IMR-90 (cell line): ENCODE measurements around the gene HYCC2. TPM values are rescaled to one million over a fixed set of nuclear protein-coding genes. Genes with fewer than 3 reads are reported as not detected.

Source experiments
- ATAC-seq: fragments of 200-7000 bp; cut with Tn5 transposase; 2 replicates; pipeline ENCODE4 v1.9.1; 2020; ENCODE audit warnings: low read depth, mild to moderate bottlenecking, moderate library complexity
- BruUV-seq: library from RNA; stranded (reverse); fragments of 400-500 nt; replicated peaks from 2 replicates; lab custom pipeline; 2021; lab: Mats Ljungman, UMichigan
- CTCF ChIA-PET: fragments of 300-600 bp; formaldehyde crosslinking; extraction: SDS; loops from one replicate; lab custom pipeline; 2021; ENCODE audit warnings: antibody characterized with exemption; lab: Yijun Ruan, JAX
- POLR2A ChIA-PET: fragments of 300-600 bp; sonication (Branson Sonifier 250); formaldehyde crosslinking; loops from one replicate; lab custom pipeline; 2022; ENCODE audit warnings: antibody characterized with exemption; ENCODE audit not compliant: unreplicated experiment; lab: Charles Lee
- DNase-seq: peaks from one replicate; pipeline ENCODE4 v3.0.0; 2013
- H2AFZ ChIP-seq: replicated peaks from 2 replicates; pipeline ENCODE3; 2013; ENCODE audit warnings: low read length, mild to moderate bottlenecking; ENCODE audit not compliant: poor library complexity
- H2AK5ac ChIP-seq: 2 replicates; pipeline ENCODE4 v1.6.1; 2013; ENCODE audit warnings: low read depth, low read length, inconsistent platforms
- H2AK9ac ChIP-seq: replicated peaks from 2 replicates; pipeline ENCODE3; 2013; ENCODE audit warnings: mild to moderate bottlenecking, low read depth, low read length, moderate library complexity; ENCODE audit not compliant: poor library complexity
- H2BK120ac ChIP-seq: 2 replicates; pipeline ENCODE4 v1.6.1; 2013; ENCODE audit warnings: low read depth, low read length, inconsistent platforms
- H2BK15ac ChIP-seq: 3 replicates; pipeline ENCODE4 v1.6.1; 2013; ENCODE audit warnings: low read depth, low read length, inconsistent platforms
- H2BK20ac ChIP-seq: 2 replicates; pipeline ENCODE4 v1.6.1; 2013; ENCODE audit warnings: low read depth, mild to moderate bottlenecking, inconsistent platforms, low read length, moderate library complexity
- H2BK5ac ChIP-seq: 2 replicates; pipeline ENCODE4 v1.6.1; 2013; ENCODE audit warnings: mild to moderate bottlenecking, low read depth, low read length, inconsistent platforms; ENCODE audit not compliant: poor library complexity, severe bottlenecking
- H3K14ac ChIP-seq: replicated peaks from 2 replicates; pipeline ENCODE4 v1.6.1; 2013; ENCODE audit warnings: low read depth, low read length, inconsistent platforms
- H3K18ac ChIP-seq: 2 replicates; pipeline ENCODE4 v1.6.1; 2013; ENCODE audit warnings: low read depth, low read length, control low read depth
- H3K23ac ChIP-seq: 2 replicates; pipeline ENCODE4 v1.6.1; 2013; ENCODE audit warnings: low read depth, low read length, inconsistent platforms
- H3K27ac ChIP-seq: 2 replicates; pipeline ENCODE4 v1.5.1; 2013; ENCODE audit warnings: mild to moderate bottlenecking, control low read depth, low read length; ENCODE audit not compliant: insufficient read depth
- H3K27me3 ChIP-seq: 2 replicates; pipeline ENCODE4 v1.6.1; 2013; ENCODE audit warnings: low read length; ENCODE audit not compliant: control insufficient read depth, insufficient read depth
- H3K36me3 ChIP-seq: 2 replicates; pipeline ENCODE4 v1.6.1; 2013; ENCODE audit warnings: low read length, mixed read lengths; ENCODE audit not compliant: control insufficient read depth, insufficient read depth
- H3K4ac ChIP-seq: 2 replicates; pipeline ENCODE4 v1.6.1; 2013; ENCODE audit warnings: low read depth, low read length, inconsistent platforms
- H3K4me1 ChIP-seq: 2 replicates; pipeline ENCODE4 v1.6.1; 2013; ENCODE audit warnings: low read length, mixed read lengths; ENCODE audit not compliant: control insufficient read depth, insufficient read depth
- H3K4me2 ChIP-seq: 2 replicates; pipeline ENCODE4 v1.6.1; 2013; ENCODE audit warnings: low read depth, mild to moderate bottlenecking, control low read depth, low read length, moderate library complexity
- H3K4me3 ChIP-seq: 2 replicates; pipeline ENCODE4 v1.5.1; 2013; ENCODE audit warnings: low read depth, mild to moderate bottlenecking, control low read depth, low read length, moderate library complexity; ENCODE audit not compliant: insufficient read depth
- H3K56ac ChIP-seq: 2 replicates; pipeline ENCODE4 v1.6.1; 2013; ENCODE audit warnings: low read length, inconsistent platforms; ENCODE audit not compliant: insufficient read depth; ENCODE audit errors: extremely low read depth
- H3K79me1 ChIP-seq, 2 experiments: 2 replicates each; pipeline ENCODE4 v1.6.1; 2013; ENCODE audit warnings: low read length in 2 of 2, inconsistent platforms in 1 of 2, low read depth in 1 of 2
- H3K9ac ChIP-seq: 2 replicates; pipeline ENCODE4 v1.6.1; 2013; ENCODE audit warnings: low read depth, low read length, control low read depth
- H3K9me1 ChIP-seq: 2 replicates; pipeline ENCODE4 v1.6.1; 2013; ENCODE audit warnings: low read length, inconsistent platforms; ENCODE audit not compliant: insufficient read depth
- H3K9me3 ChIP-seq: 2 replicates; pipeline ENCODE4 v1.6.1; 2013; ENCODE audit warnings: low read length; ENCODE audit not compliant: control insufficient read depth, insufficient read depth
- H4K20me1 ChIP-seq: 2 replicates; pipeline ENCODE4 v1.6.1; 2013; ENCODE audit warnings: low read length, inconsistent platforms; ENCODE audit not compliant: insufficient read depth
- H4K5ac ChIP-seq: 2 replicates; pipeline ENCODE4 v1.6.1; 2013; ENCODE audit warnings: mild to moderate bottlenecking, low read depth, low read length, control low read depth
- H4K8ac ChIP-seq, 2 experiments: 2 replicates each; pipeline ENCODE4 v1.6.1; 2013; ENCODE audit warnings: low read depth in 2 of 2, low read length in 2 of 2, control low read depth in 1 of 2, inconsistent platforms in 1 of 2
- H4K91ac ChIP-seq: 2 replicates; pipeline ENCODE4 v1.6.1; 2013; ENCODE audit warnings: low read depth, low read length, inconsistent platforms; ENCODE audit not compliant: insufficient read depth
- CHD1 ChIP-seq: IDR thresholded peaks from 2 replicates; pipeline ENCODE4 v1.6.1; 2012; ENCODE audit warnings: low read depth, low read length, improper control_type of control experiment
- POLR2A ChIP-seq: IDR thresholded peaks from 2 replicates; pipeline ENCODE4 v1.6.1; 2012; ENCODE audit warnings: mild to moderate bottlenecking, low read depth, low read length
- RCOR1 ChIP-seq: IDR thresholded peaks from 2 replicates; pipeline ENCODE4 v1.6.1; 2012; ENCODE audit warnings: mild to moderate bottlenecking, low read length, improper control_type of control experiment; ENCODE audit not compliant: insufficient replicate concordance
- WGBS, 2 experiments: methylation state at CpG; one replicate each; pipeline versions ENCODE4 v1.1.5 to v1.1.7; 2013; ENCODE audit warnings: missing lambda C conversion rate in 2 of 2; ENCODE audit not compliant: insufficient read length in 1 of 2; ENCODE audit errors: extremely low coverage in 2 of 2; 5-methylcytosine and 5-hydroxymethylcytosine counted together
- dilution Hi-C: fragments of 300-500 bp; cut with HindIII; formaldehyde crosslinking; loops from one replicate; pipeline ENCODE4 v1.14.3; 2018; ENCODE audit warnings: low sequenced_read_pairs; ENCODE audit not compliant: unreplicated experiment
- in situ Hi-C: fragments of 300-500 bp; cut with MboI; formaldehyde crosslinking; loops from 3 replicates; pipeline ENCODE4 v1.14.3; 2019; ENCODE audit warnings: low sequenced_read_pairs, inconsistent platforms, mixed read lengths
- intact Hi-C: fragments of 100-400 bp; cut with micrococcal nuclease; formaldehyde crosslinking; loops from 2 replicates; pipeline ENCODE4 v1.10.0; 2022
- polyA plus RNA-seq, 3 experiments: library from polyadenylated mRNA; depleted of rRNA; stranded (reverse); fragments of >200 nt; gene quantifications; 2 replicates each; pipeline ENCODE4 v1.2.3, GENCODE V29; 2012; ENCODE audit warnings: low replicate concordance in 1 of 3
- total RNA-seq: library from RNA; depleted of rRNA; stranded (reverse); fragments of >200 nt; gene quantifications from 2 replicates; pipeline ENCODE4 v1.2.3, GENCODE V29; 2012

The HYCC2 gene
- total and polyA plus RNA-seq, 2 of the 4 experiments (the other 2 are of a cell fraction): 2.2 to 9.1 TPM

- no peak overlapping the region for H3K4ac ChIP-seq
- H3K4me2 ChIP-seq: no peak overlapping the region
- no peaks in the 10 kb centered on the region for H4K20me1 ChIP-seq
- H3K9me3 ChIP-seq: no peaks in the 10 kb centered on the region
- ATAC-seq (no peak), DNase-seq (no peak)
- H3K9me1 ChIP-seq: peaks cover 2% of the 10 kb centered on the region; the same call in 1 of the 2 replicates
- no peak overlapping the region for H4K5ac ChIP-seq
- H4K91ac ChIP-seq: no peak overlapping the region
- WGBS, 2 experiments: 80% methylated on average over 1 of the region's 2 CpGs; no CpG with 5 or more reads in 1 of the 2 experiments
- no peak overlapping the region for H3K18ac ChIP-seq
- no peak overlapping the region for H2AK5ac ChIP-seq
- ChIA-PET POLR2A (interaction anchor here (0.6 kb wide), 1 partner anchor 34 kb away, joined by 5 read pairs; no protein-coding TSS in a partner anchor), CTCF (interaction anchor here (0.7 kb wide), 1 partner anchor 810 kb away, joined by 7 read pairs; no protein-coding TSS in a partner anchor)
- dilution Hi-C loops (no loop called here), in situ Hi-C loops (no loop called here), intact Hi-C loops (no loop called here)
- TF ChIP-seq RCOR1 (no peak), POLR2A (no peak), CHD1 (no peak)
- H3K27me3 ChIP-seq: no peaks in the 10 kb centered on the region
- H3K4me1 ChIP-seq: no peaks in the 10 kb centered on the region
- no peak overlapping the region for H3K14ac ChIP-seq
- no peak overlapping the region for H3K9ac ChIP-seq
- H2BK5ac ChIP-seq: no peak overlapping the region
- no peak overlapping the region for H3K23ac ChIP-seq
- no peak overlapping the region for H2AK9ac ChIP-seq
- no peak overlapping the region for H3K56ac ChIP-seq
- no peaks in the 10 kb centered on the region for H3K36me3 ChIP-seq
- H2BK120ac ChIP-seq: no peak overlapping the region
- no peak overlapping the region for H2BK15ac ChIP-seq
- no peak overlapping the region for H3K27ac ChIP-seq
- no peak overlapping the region for H3K4me3 ChIP-seq
- H2AFZ ChIP-seq: no peak overlapping the region
- no TSS peak for BruUV-seq
- no peak overlapping the region for H4K8ac ChIP-seq
- peaks cover 0 to under 1% of the 10 kb centered on the region in 2 experiments; a peak in 1 of 4 replicates for H3K79me1 ChIP-seq
- no peak overlapping the region for H2BK20ac ChIP-seq
Measured at GRCh38 chr2:201108341-201108740, 36.9 kb upstream of the HYCC2 start.
